Loucy (cell line): Measurements from ENCODE around the gene ALCAM.

Experiments
- EZH2phosphoT487 ChIP-seq: fragments of 200-600 bp; IDR thresholded peaks from 2 replicates; pipeline ENCODE4 v1.6.1; 2018; ENCODE audit warnings: antibody characterized with exemption, mild to moderate bottlenecking, moderate library complexity, borderline replicate concordance
- TF ChIP-seq, protein P1 (sequence below): fragments of 200-600 bp; sonication (generic); conservative IDR thresholded peaks from 2 replicates; pipeline ENCODE4 v1.5.1; 2014; ENCODE audit warnings: mild to moderate bottlenecking, antibody characterized with exemption, low read length

DNA sequence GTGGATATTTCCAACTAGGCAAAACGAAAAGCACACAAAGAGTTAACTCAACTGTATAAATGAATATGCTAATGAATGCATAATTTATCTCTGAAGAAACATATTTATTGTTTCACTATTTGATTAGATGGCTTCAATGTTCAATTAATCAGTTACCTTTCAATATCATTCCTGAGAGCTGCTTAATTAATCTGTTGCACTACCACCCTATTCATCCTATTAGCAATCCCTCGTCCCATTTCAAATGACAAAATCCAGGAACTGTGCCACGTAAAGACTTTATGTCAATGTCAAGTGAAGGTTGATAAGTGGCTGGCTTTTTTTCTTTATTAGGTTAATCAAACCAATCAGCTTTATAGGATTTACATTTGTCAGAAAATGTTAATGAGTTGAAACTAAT lies 82.7 kb downstream of the ALCAM start:
- TF ChIP-seq, protein P1, sequence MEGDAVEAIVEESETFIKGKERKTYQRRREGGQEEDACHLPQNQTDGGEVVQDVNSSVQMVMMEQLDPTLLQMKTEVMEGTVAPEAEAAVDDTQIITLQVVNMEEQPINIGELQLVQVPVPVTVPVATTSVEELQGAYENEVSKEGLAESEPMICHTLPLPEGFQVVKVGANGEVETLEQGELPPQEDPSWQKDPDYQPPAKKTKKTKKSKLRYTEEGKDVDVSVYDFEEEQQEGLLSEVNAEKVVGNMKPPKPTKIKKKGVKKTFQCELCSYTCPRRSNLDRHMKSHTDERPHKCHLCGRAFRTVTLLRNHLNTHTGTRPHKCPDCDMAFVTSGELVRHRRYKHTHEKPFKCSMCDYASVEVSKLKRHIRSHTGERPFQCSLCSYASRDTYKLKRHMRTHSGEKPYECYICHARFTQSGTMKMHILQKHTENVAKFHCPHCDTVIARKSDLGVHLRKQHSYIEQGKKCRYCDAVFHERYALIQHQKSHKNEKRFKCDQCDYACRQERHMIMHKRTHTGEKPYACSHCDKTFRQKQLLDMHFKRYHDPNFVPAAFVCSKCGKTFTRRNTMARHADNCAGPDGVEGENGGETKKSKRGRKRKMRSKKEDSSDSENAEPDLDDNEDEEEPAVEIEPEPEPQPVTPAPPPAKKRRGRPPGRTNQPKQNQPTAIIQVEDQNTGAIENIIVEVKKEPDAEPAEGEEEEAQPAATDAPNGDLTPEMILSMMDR: no peak
- no peak for TF ChIP-seq EZH2phosphoT487
